ENCODE measurements around the gene TRIM41.
"Not testable (repeated sequence)": the region's sequence is repeated elsewhere in the genome, so short reads cannot be mapped to it uniquely, and the experiment has no call there.

The TRIM41 gene

GRCh38 chr5:181207960-181208253 lies 15.2 kb upstream of the TRIM41 start:
- Histone ChIP-seq H3K9me2 (replicated peaks; ENCODE audit: insufficient read depth, low read length) (no peaks in the 10 kb centered on the region), H3K4me2 (ENCODE audit: low read depth, low read length, poor library complexity, severe bottlenecking) (peak overlapping the region; percentile 60), H4K20me1 (ENCODE audit: low read depth, low read length) (no peaks in the 10 kb centered on the region), H3K9ac (ENCODE audit: low read length) (no peak overlapping the region), H3K4me3 (ENCODE audit: insufficient read depth, low read length, poor library complexity, severe bottlenecking) (peak overlapping the region; percentile 54), H3K36me3 (ENCODE audit: low read length) (no peaks in the 10 kb centered on the region), H3K79me2 (ENCODE audit: insufficient read depth, low read length) (no peaks in the 10 kb centered on the region), H2AFZ (ENCODE audit: low read depth, low read length, severe bottlenecking) (no peak overlapping the region), H3F3A (ENCODE audit: insufficient read depth) (peaks cover 12% of the 10 kb centered on the region), H3K27ac (ENCODE audit: low read depth, low read length) (no peak overlapping the region), H3K9me3 (ENCODE audit: insufficient read depth, low read length) (no peaks in the 10 kb centered on the region), H3K27me3 (ENCODE audit: low read length) (no peaks in the 10 kb centered on the region)
- TF ChIP-seq EZH2phosphoT487 (conservative IDR thresholded peaks at IDR 0.05; ENCODE audit: low read length) (no peak), CTCF (IDR thresholded peaks at IDR 0.05; ENCODE audit: insufficient read depth, low read length, poor library complexity, severe bottlenecking) (no peak)

GRCh38 chr5:181209006-181209405 lies 14.1 kb upstream of the TRIM41 start:
- not testable (repeated sequence) for H3K27ac ChIP-seq (ENCODE audit: low read depth, low read length); H2AFZ ChIP-seq (ENCODE audit: low read depth, low read length, severe bottlenecking); H3K4me2 ChIP-seq (ENCODE audit: low read depth, low read length, poor library complexity, severe bottlenecking); H4K20me1 ChIP-seq (ENCODE audit: low read depth, low read length); H3K27me3 ChIP-seq (ENCODE audit: low read length); H3K79me2 ChIP-seq (ENCODE audit: insufficient read depth, low read length); H3K4me3 ChIP-seq (ENCODE audit: insufficient read depth, low read length, poor library complexity, severe bottlenecking); H3K9ac ChIP-seq (ENCODE audit: low read length); H3K36me3 ChIP-seq (ENCODE audit: low read length); H3K9me3 ChIP-seq (ENCODE audit: insufficient read depth, low read length); H3K9me2 ChIP-seq (replicated peaks; ENCODE audit: insufficient read depth, low read length)
- H3F3A ChIP-seq (ENCODE audit: insufficient read depth), result peaks cover 12% of the 10 kb centered on the region

DNA sequence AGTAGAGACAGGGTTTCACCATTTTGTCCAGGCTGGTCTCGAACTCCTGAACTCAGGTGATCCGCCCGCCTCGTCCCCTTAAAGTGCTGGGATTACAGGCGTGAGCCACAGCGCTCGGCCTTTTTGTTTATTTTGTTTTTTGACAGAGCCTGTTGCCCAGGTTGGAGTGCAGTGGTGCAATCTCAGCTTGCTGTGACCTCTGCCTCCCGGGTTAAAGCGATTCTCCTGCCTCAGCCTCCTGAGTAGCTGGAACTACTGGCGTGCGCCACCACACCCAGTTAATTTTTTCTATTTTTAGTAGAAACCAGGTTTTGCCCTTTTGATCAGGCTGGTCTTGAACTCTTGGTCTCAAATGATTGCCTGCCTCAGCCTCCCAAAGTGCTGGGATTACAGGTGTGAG lies 12.9 kb upstream of the TRIM41 start:
- not testable (repeated sequence) for H2AFZ ChIP-seq (ENCODE audit: low read depth, low read length, severe bottlenecking); H3K9me3 ChIP-seq (ENCODE audit: insufficient read depth, low read length)

DNA sequence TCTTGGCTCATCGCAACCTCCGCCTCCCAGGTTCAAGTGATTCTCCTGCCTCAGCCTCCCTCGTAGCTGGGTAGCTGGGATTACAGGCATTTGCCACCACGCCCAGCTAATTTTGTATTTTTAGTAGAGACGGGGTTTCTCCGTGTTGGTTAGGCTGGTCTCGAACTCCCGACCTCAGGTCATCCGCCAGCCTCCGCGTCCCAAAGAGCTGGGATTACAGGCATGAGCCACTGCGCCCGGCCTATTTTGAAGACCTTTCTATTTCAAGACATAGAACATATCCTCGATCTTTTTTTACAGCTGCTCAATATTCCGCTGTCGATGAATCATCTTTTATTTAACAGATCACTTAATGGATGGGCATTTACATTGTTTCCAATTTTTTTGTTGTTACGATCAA lies 12.4 kb upstream of the TRIM41 start:
- not testable (repeated sequence) for H3K79me2 ChIP-seq (ENCODE audit: insufficient read depth, low read length); H3K27me3 ChIP-seq (ENCODE audit: low read length); H3K36me3 ChIP-seq (ENCODE audit: low read length); H3K9me3 ChIP-seq (ENCODE audit: insufficient read depth, low read length); H3K27ac ChIP-seq (ENCODE audit: low read depth, low read length); H2AFZ ChIP-seq (ENCODE audit: low read depth, low read length, severe bottlenecking); H3K4me3 ChIP-seq (ENCODE audit: insufficient read depth, low read length, poor library complexity, severe bottlenecking); H3K9ac ChIP-seq (ENCODE audit: low read length); H3K9me2 ChIP-seq (replicated peaks; ENCODE audit: insufficient read depth, low read length); H3K4me2 ChIP-seq (ENCODE audit: low read depth, low read length, poor library complexity, severe bottlenecking); H4K20me1 ChIP-seq (ENCODE audit: low read depth, low read length)
- peaks cover 17% of the 10 kb centered on the region for H3F3A ChIP-seq (ENCODE audit: insufficient read depth)

More for the DNA sequence above, 12.9 kb upstream of the TRIM41 start:
- not testable (repeated sequence) for H3K27me3 ChIP-seq (ENCODE audit: low read length); H3K4me3 ChIP-seq (ENCODE audit: insufficient read depth, low read length, poor library complexity, severe bottlenecking); H3K27ac ChIP-seq (ENCODE audit: low read depth, low read length); H3K9me2 ChIP-seq (replicated peaks; ENCODE audit: insufficient read depth, low read length); H4K20me1 ChIP-seq (ENCODE audit: low read depth, low read length); H3K4me2 ChIP-seq (ENCODE audit: low read depth, low read length, poor library complexity, severe bottlenecking); H3K9ac ChIP-seq (ENCODE audit: low read length); H3K36me3 ChIP-seq (ENCODE audit: low read length); H3K79me2 ChIP-seq (ENCODE audit: insufficient read depth, low read length)
- H3F3A ChIP-seq (ENCODE audit: insufficient read depth), result peaks cover 17% of the 10 kb centered on the region

GRCh38 chr5:181211208-181211607 lies 11.9 kb upstream of the TRIM41 start:
- H4K20me1 ChIP-seq (ENCODE audit: low read depth, low read length), result no peaks in the 10 kb centered on the region
- no peak for TF ChIP-seq EZH2phosphoT487 (conservative IDR thresholded peaks at IDR 0.05; ENCODE audit: low read length)
- TF ChIP-seq CTCF (IDR thresholded peaks at IDR 0.05; ENCODE audit: insufficient read depth, low read length, poor library complexity, severe bottlenecking), result no peak
- no peak overlapping the region for H3K4me2 ChIP-seq (ENCODE audit: low read depth, low read length, poor library complexity, severe bottlenecking)
- no peak overlapping the region for H3K9ac ChIP-seq (ENCODE audit: low read length)
- no peak overlapping the region for H2AFZ ChIP-seq (ENCODE audit: low read depth, low read length, severe bottlenecking)
- H3K9me3 ChIP-seq (ENCODE audit: insufficient read depth, low read length), result no peaks in the 10 kb centered on the region
- no peaks in the 10 kb centered on the region for H3K9me2 ChIP-seq (replicated peaks; ENCODE audit: insufficient read depth, low read length)
- no peak overlapping the region for H3K27ac ChIP-seq (ENCODE audit: low read depth, low read length)
- H3K36me3 ChIP-seq (ENCODE audit: low read length), result no peaks in the 10 kb centered on the region
- no peak overlapping the region for H3K4me3 ChIP-seq (ENCODE audit: insufficient read depth, low read length, poor library complexity, severe bottlenecking)
- no peaks in the 10 kb centered on the region for H3K27me3 ChIP-seq (ENCODE audit: low read length)
- no peaks in the 10 kb centered on the region for H3K79me2 ChIP-seq (ENCODE audit: insufficient read depth, low read length)
- peaks cover 17% of the 10 kb centered on the region for H3F3A ChIP-seq (ENCODE audit: insufficient read depth)

Data from SU-DHL-6 (cell line).